ENCODE measurements around the gene HAGH.

HAGH gene

GRCh38 chr16:1831186-1832075 lies 4.8 kb upstream of the HAGH start:
- no peak for DNase-seq

- DNase-seq, result no peak
Observed at GRCh38 chr16:1830213-1830612, 3.6 kb upstream of the HAGH start.

- DNase-seq, result no peak
Observed at GRCh38 chr16:1828645-1829410, 2.2 kb upstream of the HAGH start.

- DNase-seq, result peak; percentile 52
Observed at GRCh38 chr16:1825864-1826690, 548 bp downstream of the HAGH start.

GRCh38 chr16:1825381-1825863 lies 1.2 kb downstream of the HAGH start:
- no peak for DNase-seq

- DNase-seq, result no peak
Observed at GRCh38 chr16:1823821-1824220, 2.8 kb downstream of the HAGH start.

GRCh38 chr16:1822801-1823200 lies 3.8 kb downstream of the HAGH start:
- DNase-seq, result no peak

GRCh38 chr16:1821861-1822611 lies 4.6 kb downstream of the HAGH start:
- no peak for DNase-seq

- no peak for DNase-seq
Observed at GRCh38 chr16:1820946-1821290, 5.7 kb downstream of the HAGH start.

GRCh38 chr16:1820096-1820945 lies 6.3 kb downstream of the HAGH start:
- DNase-seq, result no peak

- DNase-seq, result no peak
Observed at GRCh38 chr16:1819611-1820010, 7.0 kb downstream of the HAGH start.

- DNase-seq, result no peak
Observed at GRCh38 chr16:1818873-1819525, 7.6 kb downstream of the HAGH start.

GRCh38 chr16:1818204-1818872 lies 8.3 kb downstream of the HAGH start:
- no peak for DNase-seq

- no peak for DNase-seq
Observed at GRCh38 chr16:1817716-1818115, 8.9 kb downstream of the HAGH start.

GRCh38 chr16:1817276-1817589 lies 9.4 kb downstream of the HAGH start:
- DNase-seq, result no peak

GRCh38 chr16:1816396-1817275 lies 10.0 kb downstream of the HAGH start:
- no peak for DNase-seq

GRCh38 chr16:1815461-1815860 lies 11.2 kb downstream of the HAGH start:
- DNase-seq, result no peak

GRCh38 chr16:1812732-1813163 lies 13.9 kb downstream of the HAGH start:
- DNase-seq, result peak; percentile 63

- no peak for DNase-seq
Observed at GRCh38 chr16:1810536-1810935, 16.1 kb downstream of the HAGH start.
